SK-N-MC (cell line): ENCODE results near the gene SERPINB12.

ENCODE experiments used
- EZH2 ChIP-seq: fragments of 200-600 bp; sonication (generic); IDR thresholded peaks from one replicate; pipeline ENCODE4 v1.6.1; 2017; ENCODE audit warnings: antibody characterized with exemption
- FOXP2 ChIP-seq: optimal IDR thresholded peaks from 2 replicates; pipeline ENCODE3; 2011; ENCODE audit warnings: mild to moderate bottlenecking, moderate library complexity; ENCODE audit not compliant: insufficient read depth; ENCODE audit errors: extremely low read length, control extremely low read depth
- POLR2AphosphoS5 ChIP-seq: IDR thresholded peaks from 2 replicates; pipeline ENCODE4 v1.6.1; 2012; ENCODE audit warnings: mild to moderate bottlenecking, low read depth, low read length, borderline replicate concordance

DNA sequence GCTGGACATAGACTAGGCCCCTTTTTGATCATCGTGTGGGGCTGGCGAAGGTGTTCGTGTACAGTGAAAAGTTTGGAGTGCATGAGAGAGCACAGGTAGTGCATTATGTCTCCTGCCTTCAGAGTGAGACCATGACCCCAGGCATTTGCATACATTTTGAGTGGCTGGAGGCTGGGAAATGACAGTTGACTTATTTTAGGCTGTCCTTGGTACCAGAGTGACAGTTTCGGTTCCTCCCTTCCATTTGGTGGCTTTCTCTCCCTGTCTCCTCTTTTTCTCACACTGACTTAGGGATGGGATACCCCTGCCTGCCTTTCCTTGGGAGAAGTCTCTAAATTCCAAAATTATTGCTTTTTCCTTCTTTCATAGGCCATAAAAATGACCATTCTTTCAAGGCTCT is 20.1 kb downstream of the SERPINB12 start:
- TF ChIP-seq POLR2AphosphoS5 = no peak
- no peak for TF ChIP-seq EZH2
- TF ChIP-seq FOXP2 = no peak
